Measurements from ENCODE around the gene FOXN4.
"Not testable (repeated sequence)": the region's sequence is repeated elsewhere in the genome, so short reads cannot be mapped to it uniquely, and the experiment has no call there.

The FOXN4 gene

GRCh38 chr12:109308534-109309380, at the start of gene FOXN4:
FOXN4 (minus strand) TSS chr12:109309284; CDS start chr12:109308321, 963 bp downstream.
- no peak for DNase-seq (ENCODE audit: low read depth)

- no peak for DNase-seq (ENCODE audit: low read depth)
Measured at GRCh38 chr12:109358154-109358869, 49.2 kb upstream of the FOXN4 start.

GRCh38 chr12:109357032-109357431, 47.9 kb upstream of the FOXN4 start:
- DNase-seq (ENCODE audit: low read depth), result no peak

DNA sequence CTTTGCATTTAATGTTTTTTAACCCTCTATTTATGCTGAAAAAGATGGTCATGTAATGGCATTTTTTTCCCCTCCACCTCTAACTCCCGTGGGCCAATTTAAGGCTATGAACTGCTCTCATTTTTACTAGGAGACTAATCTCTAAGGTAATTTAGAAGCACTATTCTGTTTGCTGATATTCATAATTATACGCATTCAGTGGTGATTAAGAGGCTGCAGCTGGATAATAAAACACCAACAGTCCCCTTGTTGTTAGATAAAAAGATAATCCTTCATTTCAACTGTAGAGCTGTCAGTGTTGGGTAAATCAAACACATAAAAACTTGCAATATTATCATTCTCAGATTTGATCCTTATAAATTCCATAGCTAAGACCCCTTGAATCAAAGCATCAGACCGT, 47.5 kb upstream of the FOXN4 start:
- no peak for DNase-seq (ENCODE audit: low read depth)

- no peak for DNase-seq (ENCODE audit: low read depth)
Measured at GRCh38 chr12:109352184-109352583, 43.1 kb upstream of the FOXN4 start.

- DNase-seq (ENCODE audit: low read depth), result no peak
Measured at GRCh38 chr12:109347589-109347988, 38.5 kb upstream of the FOXN4 start, which contains the start of gene MYO1H. MYO1H (plus strand) TSS chr12:109347900; CDS start chr12:109347961, 61 bp downstream.

DNA sequence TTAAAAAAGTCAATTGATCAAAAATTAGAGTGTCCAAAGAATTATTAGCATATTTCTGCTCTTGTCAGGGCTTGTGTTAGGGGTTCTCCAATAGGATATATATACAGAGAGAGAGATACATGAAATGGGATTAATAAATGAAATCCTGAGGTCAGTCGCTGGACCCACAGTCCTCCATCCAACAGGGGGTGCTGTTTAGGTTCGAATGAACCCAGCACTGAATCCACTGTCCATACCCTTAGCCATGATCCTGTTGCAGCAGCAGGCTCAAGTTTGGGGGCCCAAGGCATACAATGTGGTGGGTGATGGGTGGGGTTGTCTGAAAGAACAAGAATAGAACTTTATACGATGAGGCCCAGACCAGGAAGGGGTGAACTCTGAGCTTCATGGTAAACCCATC, 37.8 kb upstream of the FOXN4 start:
- DNase-seq (ENCODE audit: low read depth), result no peak

GRCh38 chr12:109345428-109345827, 36.3 kb upstream of the FOXN4 start:
- no peak for DNase-seq (ENCODE audit: low read depth)

- DNase-seq (ENCODE audit: low read depth), result no peak
Measured at GRCh38 chr12:109343677-109344076, 34.6 kb upstream of the FOXN4 start.

DNA sequence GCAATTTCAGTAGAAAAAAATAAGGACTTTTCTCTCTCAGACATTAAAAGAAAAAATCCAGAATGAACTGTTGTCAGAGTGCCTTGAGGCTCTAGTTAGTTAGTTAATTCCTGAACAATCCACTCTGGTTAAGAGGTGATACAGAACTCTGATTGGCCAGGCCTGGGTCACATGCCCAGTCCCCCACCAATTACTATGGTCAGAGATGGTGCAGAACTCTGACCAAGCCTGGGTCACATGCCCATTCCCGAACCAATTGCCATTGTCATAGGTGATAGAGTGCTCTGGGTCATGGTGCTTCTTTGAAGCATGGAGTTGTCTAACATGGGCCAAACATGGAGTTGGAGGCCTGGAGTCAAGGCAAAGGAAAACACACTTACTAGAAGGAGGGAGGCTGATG, 27.5 kb upstream of the FOXN4 start:
- DNase-seq (ENCODE audit: low read depth), result no peak

- DNase-seq (ENCODE audit: low read depth), result no peak
Measured at GRCh38 chr12:109334887-109335286, 25.8 kb upstream of the FOXN4 start.

- DNase-seq (ENCODE audit: low read depth), result no peak
Measured at GRCh38 chr12:109331301-109331952, 22.3 kb upstream of the FOXN4 start.

DNA sequence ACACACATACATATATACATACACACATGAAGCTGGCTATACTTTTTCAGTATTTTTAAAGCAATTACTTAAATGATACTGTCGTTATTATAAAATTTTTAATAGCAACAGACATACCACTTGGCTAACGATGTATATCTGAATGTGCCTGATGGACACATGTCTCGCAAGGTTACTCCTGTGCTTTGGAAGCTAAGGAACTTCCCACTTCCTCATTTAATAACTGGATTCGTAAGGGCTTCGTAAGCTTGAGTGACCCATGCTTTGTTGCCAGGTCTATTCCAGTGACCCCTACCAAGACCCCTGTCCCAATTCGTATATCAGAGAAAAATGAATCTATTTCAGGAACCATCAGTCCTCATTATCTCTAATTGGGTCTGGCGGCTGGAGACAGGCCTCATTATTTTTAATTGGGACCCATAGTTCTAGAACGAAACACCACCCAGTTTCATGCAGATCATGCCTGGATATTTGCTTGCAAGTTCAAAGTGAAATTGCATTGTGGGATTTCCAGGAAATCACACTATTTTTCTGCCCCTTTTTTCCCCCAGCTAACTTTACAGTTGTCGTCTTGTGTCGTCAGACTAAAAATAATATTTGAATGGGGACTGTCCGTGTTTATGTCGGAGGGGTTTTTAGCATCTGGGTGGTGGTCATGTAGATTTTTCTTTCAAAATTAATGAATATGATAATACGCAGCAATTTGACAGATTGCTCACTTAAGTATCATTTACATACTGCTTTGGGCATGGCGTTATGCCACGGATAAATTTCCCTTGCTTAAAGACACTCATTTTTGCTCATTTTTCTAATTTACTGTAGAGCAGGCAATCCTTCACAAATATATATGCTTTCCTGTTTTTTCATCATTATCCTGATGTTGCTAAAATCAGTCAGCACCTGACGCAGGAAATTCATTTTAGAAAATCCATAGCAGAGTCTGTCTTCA, 21.5 kb upstream of the FOXN4 start:
- no peak for DNase-seq (ENCODE audit: low read depth)

DNA sequence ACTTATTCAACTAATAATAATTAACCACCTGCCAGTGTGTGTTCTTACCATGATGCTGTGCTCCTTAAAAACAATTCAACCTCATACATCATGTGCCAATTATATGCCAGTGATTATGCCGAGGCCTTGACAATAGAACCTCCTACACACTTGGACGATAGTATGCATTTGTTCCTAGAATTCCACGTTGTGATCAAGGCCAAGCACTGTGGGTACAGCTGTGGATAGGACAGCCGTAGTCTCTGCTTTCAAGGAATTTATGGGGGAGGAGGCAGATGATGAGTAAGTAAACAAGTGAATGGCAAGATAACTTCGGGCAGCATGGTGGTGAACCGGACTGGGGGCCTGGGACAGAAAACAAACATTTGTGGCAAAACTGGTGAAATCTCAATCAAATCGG, 20.6 kb upstream of the FOXN4 start:
- no peak for DNase-seq (ENCODE audit: low read depth)

- no peak for DNase-seq (ENCODE audit: low read depth)
Measured at GRCh38 chr12:109329003-109329402, 19.9 kb upstream of the FOXN4 start.

DNA sequence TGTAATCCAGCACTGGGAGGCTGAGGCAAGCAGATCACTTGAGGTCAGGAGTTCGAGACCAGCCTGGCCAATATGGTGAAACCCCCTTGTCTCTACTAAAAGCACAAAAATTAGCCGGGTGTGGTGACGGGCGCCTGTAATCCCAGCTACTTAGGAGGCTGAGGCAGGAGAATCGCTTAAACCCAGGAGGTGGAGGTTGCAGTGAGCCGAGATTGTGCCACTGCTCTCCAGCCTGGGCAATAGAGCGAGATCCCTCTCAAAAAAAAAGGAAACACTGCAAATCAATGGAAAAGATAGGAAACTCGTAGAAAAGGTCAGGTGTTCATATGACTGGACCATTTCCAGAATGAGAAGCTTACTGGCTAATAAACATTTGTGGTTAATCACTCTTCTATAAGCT, 12.2 kb upstream of the FOXN4 start:
- DNase-seq (ENCODE audit: low read depth), result not testable (repeated sequence)

GRCh38 chr12:109310247-109311125, 1.4 kb upstream of the FOXN4 start:
- no peak for DNase-seq (ENCODE audit: low read depth)

DNA sequence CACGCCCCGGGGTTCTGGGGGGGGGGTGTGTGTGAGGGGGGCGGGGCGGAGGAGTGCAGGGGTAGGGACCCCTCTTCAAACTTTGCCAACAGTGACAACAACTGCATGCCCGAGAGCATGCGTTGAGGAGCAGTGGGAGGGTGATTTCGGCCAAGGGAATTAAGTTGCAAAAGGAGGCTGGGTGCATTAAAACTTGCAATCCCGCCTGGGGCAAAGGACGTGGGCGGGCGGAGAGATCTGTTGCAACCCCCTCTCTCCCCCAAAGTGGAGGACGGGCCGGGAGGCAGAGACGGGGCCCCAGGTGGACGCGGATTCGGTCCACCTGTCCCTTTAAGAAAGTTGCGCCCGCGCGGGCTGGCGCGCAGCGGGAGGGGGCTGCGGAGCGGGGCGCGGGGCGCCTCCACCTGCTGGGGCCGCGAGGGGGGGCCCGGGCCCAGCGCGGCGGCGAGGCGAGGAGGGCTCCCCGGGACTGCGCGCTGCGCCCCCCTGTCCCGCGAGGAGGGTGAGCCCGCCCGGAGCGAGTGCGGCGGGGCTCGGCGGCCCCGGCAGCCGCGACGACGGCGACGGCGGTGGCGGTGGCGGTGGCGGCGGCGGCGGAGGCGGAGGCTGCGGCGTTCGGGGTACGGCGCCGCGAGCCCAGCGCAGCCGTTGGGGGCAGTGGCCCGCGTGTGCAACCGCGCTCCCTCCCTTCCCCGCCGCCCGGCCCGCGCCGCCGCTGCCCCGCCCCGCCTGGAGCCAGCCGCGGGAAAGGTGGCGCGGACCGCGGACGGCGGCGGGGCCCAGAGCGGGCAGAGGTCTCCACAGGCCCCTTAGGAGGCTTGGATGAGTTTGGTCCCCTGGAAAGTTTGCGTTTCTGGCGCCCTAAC, 530 bp upstream of the FOXN4 start:
- DNase-seq (ENCODE audit: low read depth), result no peak

DNA sequence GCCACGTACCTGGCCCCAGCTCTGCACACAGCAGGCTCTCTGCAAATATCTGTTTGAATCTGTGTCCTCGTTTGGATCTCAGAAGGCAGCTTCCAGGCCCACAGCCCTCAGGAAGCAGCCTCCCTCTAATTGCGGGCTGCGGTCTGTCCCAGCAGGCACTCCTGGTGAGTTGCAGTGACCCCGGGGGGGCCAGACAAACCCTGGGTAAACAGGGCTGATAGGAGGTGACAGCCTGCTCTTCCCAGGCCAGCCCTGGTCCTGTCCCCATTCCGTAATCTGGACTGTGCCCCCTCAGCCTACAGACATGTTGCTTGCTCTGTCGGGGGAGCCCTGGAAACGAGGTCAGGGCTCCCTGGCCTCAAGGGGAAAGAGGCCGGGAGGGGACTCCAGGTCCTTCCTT, 2.0 kb downstream of the FOXN4 start:
- DNase-seq (ENCODE audit: low read depth), result no peak

- DNase-seq (ENCODE audit: low read depth), result no peak
Measured at GRCh38 chr12:109305547-109305946, 3.5 kb downstream of the FOXN4 start.
